Activated CD4-positive, alpha-beta T cell treated with anti-CD3 and anti-CD28 coated beads, Interleukin-2, amount 10 ng/mL, durations not matched to agents 24 days and 14 days (primary cell): ENCODE results near the gene MAPK13. TPM values are rescaled to one million over a fixed set of nuclear protein-coding genes. Genes with fewer than 3 reads are reported as not detected.
A peak's percentile ranks its signal among the peaks of the same experiment; 100 is the strongest.
"Not testable (repeated sequence)": the region's sequence is repeated elsewhere in the genome, so short reads cannot be mapped to it uniquely, and the experiment has no call there.

Experiments used
- DNase-seq: peaks from one replicate; pipeline ENCODE4 v3.0.0; 2022
- H3K27ac Mint-ChIP-seq: one replicate; pipeline ENCODE4 v1.8.0; 2022; ENCODE audit warnings: mild to moderate bottlenecking, mixed read lengths
- H3K27me3 Mint-ChIP-seq: one replicate; pipeline ENCODE4 v1.8.0; 2022; ENCODE audit warnings: mixed read lengths
- H3K36me3 Mint-ChIP-seq: one replicate; pipeline ENCODE4 v1.8.0; 2022; ENCODE audit warnings: low read depth, mild to moderate bottlenecking, mixed read lengths
- H3K4me1 Mint-ChIP-seq: one replicate; pipeline ENCODE4 v1.8.0; 2021; ENCODE audit warnings: mixed read lengths
- H3K4me3 Mint-ChIP-seq: one replicate; pipeline ENCODE4 v1.8.0; 2022; ENCODE audit warnings: mild to moderate bottlenecking, moderate library complexity, mixed read lengths
- H3K9me3 Mint-ChIP-seq: one replicate; pipeline ENCODE4 v1.8.0; 2021; ENCODE audit warnings: mixed read lengths
- intact Hi-C: fragments of 100-400 bp; cut with micrococcal nuclease; formaldehyde crosslinking; loops from one replicate; pipeline ENCODE4 v1.15.1; 2023
- total RNA-seq: library from RNA; stranded (reverse); gene quantifications from 2 replicates; pipeline ENCODE4 v1.2.3, GENCODE V29; 2022

Gene MAPK13
- total RNA-seq, result 59.4 and 61.6 TPM in 2 replicates

DNA sequence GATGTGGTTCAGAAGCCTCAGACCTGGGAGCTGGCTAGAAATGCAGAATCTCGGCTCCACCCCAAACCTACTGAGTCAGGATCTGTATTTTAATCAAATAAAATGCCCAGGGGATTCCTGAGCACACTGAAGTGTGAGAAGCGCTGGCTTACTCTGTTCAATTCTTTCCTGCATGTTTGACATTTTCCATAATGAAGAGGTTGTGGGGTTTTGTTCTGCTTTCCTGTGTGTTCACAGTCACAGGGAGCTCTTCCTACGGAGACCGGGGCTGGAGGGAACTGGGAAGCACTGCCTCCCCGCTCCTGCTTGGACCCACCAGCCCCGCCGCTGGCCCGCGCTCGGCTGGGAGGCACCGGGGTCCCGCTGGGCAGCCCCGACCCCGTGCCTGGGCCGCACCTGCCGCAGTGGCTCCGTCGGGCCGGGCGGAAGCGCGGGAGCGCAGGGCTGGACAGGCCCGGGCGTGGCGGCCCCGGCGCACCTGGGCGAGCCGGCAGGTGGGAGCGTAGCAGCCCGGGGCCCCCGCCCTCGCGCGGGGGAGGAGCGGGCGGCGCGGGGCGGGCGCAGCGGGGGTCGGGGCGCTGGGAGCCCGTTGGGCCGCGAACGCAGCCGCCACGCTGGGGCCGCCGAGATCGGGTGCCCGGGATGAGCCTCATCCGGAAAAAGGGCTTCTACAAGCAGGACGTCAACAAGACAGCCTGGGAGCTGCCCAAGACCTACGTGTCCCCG is at the start of gene MAPK13:
Gene MAPK13, plus strand, starts transcription at position 573 of the 726 bp plus-strand sequence. Its CDS starts 70 bp downstream, at position 643.
- peak; percentile 82 for DNase-seq
- Mint-ChIP-seq H3K9me3 (no peaks in the 10 kb centered on the region), H3K4me3 (peak within 1 kb of the TSS; percentile 89), H3K27me3 (no peaks in the 10 kb centered on the region), H3K36me3 (peaks cover 19% of the 10 kb centered on the region), H3K27ac (peak within 1 kb of the TSS; percentile 94), H3K4me1 (peaks cover 52% of the 10 kb centered on the region)
- intact Hi-C loops, result loop anchor here (2.0 kb wide), 1 partner anchor 227 kb away; no protein-coding TSS in a partner anchor

DNA sequence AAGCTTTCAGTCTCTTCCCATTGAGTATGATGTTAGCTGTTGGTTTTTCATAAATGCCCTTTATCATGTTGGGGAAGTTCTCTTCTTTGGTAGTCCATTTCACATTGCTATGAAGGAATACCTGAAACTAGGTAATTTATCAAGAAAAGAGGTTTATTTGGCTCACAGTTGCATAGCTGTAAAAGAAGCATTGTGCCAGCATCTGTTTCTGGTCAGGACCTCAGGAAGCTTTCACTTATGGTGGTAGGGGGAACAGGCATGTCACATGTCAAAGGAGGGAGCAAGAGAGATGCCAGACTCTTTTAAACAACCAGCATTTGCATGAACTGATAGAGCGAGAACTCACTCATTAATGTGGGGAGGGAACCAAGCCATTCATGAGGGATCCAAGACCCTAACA is 48.0 kb upstream of the MAPK13 start:
- Mint-ChIP-seq H3K27ac (no peak overlapping the region), H3K4me1 (peaks cover 7% of the 10 kb centered on the region), H3K4me3 (no peak overlapping the region), H3K9me3 (peaks cover 31% of the 10 kb centered on the region), H3K36me3 (peaks cover 78% of the 10 kb centered on the region), H3K27me3 (no peaks in the 10 kb centered on the region)
- intact Hi-C loops, result no loop called here
- no peak for DNase-seq

DNA sequence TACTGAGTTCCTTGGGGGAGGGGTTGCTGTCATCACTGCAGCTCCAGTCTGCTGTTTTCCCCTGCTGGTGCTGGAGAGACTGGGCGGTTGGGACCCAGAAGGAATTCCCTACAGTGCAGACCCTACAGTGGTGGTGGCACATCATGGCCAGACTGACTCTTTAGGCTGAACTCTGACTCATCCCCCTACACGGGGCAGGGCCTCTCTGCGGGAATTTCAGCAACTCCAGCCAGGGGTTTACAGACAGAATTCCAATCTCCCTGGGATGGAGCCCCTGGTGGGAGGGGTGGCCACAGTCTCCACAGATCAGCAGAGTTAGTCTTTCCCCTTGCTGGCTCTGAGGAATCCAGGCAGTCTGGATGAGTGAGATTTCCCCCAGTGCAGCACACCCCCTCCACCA is 46.9 kb upstream of the MAPK13 start:
- Mint-ChIP-seq H3K27ac (no peak overlapping the region), H3K9me3 (peaks cover 31% of the 10 kb centered on the region), H3K36me3 (peaks cover 79% of the 10 kb centered on the region), H3K4me3 (no peak overlapping the region), H3K27me3 (no peaks in the 10 kb centered on the region), H3K4me1 (peaks cover 7% of the 10 kb centered on the region)
- intact Hi-C loops, result no loop called here
- DNase-seq, result no peak

DNA sequence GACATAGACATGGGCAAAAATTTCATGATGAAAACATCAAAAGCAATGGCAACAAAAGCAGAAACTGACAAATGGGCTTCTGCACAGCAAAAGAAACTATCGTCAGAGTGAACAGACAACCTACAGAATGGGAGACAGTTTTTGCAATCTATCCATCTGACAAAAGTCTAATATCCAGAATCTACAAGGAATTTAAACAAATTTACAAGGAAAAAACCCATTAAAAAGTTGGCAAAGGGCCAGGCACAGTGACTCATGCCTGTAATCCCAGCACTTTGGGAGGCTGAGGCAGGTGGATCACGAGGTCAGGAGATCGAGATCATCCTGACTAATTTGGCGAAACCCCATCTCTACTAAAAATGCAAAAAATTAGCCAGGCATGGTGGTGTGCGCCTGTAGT is 42.1 kb upstream of the MAPK13 start:
- H3K4me3 Mint-ChIP-seq, H3K27me3 Mint-ChIP-seq, H3K27ac Mint-ChIP-seq, intact Hi-C loops, H3K4me1 Mint-ChIP-seq, DNase-seq: not testable (repeated sequence)
- Mint-ChIP-seq H3K9me3 (peaks cover 14% of the 10 kb centered on the region), H3K36me3 (peaks cover 53% of the 10 kb centered on the region)

DNA sequence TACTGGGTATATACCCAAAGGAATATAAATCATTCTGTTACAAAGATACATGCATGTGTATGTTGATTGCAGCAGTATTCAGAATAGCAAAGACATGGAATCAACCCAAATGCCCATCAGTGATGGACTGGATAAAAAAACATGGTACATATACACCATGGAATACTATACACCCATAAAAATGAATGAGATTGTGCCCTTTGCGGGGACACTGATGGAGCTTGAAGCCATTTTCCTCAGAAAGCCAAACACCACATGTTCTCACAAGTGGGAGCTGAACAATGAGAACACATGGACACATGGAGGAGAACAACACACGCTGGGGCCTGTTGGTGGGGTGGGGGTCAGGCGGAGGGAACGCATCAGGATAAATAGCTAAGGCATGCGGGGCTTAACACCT is 41.3 kb upstream of the MAPK13 start:
- no peaks in the 10 kb centered on the region for H3K27me3 Mint-ChIP-seq
- no peak for DNase-seq
- peaks cover 2% of the 10 kb centered on the region for H3K4me1 Mint-ChIP-seq
- H3K4me3 Mint-ChIP-seq, result no peak overlapping the region
- no peak overlapping the region for H3K27ac Mint-ChIP-seq
- peaks cover 10% of the 10 kb centered on the region for H3K9me3 Mint-ChIP-seq
- peaks cover 45% of the 10 kb centered on the region for H3K36me3 Mint-ChIP-seq
- intact Hi-C loops, result no loop called here

DNA sequence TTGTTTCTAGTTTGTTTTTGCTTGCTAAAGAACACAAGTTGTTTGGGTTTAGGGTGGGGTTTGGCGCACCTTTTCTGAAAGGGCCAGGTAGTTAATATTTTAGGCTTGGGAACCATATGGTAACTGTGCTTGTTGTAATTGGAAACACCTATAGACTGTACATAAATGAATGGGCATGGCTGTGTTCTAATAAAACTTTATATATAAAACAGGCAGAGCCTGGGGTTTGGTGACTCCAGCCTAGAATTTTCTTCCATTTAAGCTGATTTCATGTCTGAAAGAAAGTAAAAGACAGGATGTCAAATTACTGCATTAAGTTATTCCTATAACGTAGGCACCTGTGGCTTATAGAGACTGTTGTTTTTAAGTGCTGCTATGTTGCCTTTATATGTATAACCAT is 36.1 kb upstream of the MAPK13 start:
- Mint-ChIP-seq H3K27me3 (no peaks in the 10 kb centered on the region), H3K9me3 (no peaks in the 10 kb centered on the region), H3K27ac (no peak overlapping the region), H3K4me3 (no peak overlapping the region), H3K4me1 (peaks cover 16% of the 10 kb centered on the region), H3K36me3 (peaks cover 20% of the 10 kb centered on the region)
- no peak for DNase-seq
- intact Hi-C loops, result loop anchor here (2.0 to 10.0 kb wide), 2 partner anchors 23 to 179 kb away; no protein-coding TSS in a partner anchor

DNA sequence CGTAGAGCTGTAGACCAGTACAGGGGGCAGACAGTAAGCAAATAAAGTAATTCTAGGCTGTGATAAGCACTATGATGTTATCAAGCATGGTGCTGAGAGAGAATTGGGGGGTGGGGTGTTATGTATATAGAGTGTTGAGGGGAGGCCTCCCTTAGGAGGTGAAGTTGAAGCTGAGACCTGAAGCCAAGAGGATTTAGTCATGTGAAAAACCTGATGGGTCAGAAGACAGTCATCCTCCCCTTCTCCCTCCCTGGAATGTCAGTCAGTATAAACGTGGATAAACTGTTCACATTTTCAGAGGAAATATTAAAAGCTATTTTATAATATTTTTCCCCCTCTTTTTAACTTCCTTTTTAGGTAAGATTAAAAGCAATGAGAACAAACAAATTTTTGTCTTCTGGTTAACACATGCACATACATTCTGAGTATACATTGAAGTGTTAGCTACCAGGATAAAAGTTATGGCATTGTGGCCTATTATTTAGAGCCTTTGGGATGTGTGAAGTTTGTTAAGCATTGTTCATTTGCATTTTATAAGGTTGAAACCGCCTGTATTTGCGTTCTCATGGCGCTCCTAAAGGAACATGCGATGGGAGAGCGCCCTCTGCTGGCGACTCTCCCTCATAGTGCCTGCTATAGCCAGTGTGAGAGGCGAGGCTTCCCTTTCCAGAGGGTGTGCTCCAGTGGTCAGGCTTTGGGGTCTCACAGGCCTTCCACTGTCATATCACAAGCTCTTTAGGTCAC is 35.4 kb upstream of the MAPK13 start:
- intact Hi-C loops, result loop anchor here (1.0 to 10.0 kb wide), 3 partner anchors 22 to 180 kb away; partner anchors contain the start of gene MAPK14
- Mint-ChIP-seq H3K4me3 (no peak overlapping the region), H3K27me3 (no peaks in the 10 kb centered on the region), H3K36me3 (peaks cover 18% of the 10 kb centered on the region), H3K4me1 (peaks cover 21% of the 10 kb centered on the region), H3K9me3 (no peaks in the 10 kb centered on the region), H3K27ac (no peak overlapping the region)
- peak; percentile 94 for DNase-seq

DNA sequence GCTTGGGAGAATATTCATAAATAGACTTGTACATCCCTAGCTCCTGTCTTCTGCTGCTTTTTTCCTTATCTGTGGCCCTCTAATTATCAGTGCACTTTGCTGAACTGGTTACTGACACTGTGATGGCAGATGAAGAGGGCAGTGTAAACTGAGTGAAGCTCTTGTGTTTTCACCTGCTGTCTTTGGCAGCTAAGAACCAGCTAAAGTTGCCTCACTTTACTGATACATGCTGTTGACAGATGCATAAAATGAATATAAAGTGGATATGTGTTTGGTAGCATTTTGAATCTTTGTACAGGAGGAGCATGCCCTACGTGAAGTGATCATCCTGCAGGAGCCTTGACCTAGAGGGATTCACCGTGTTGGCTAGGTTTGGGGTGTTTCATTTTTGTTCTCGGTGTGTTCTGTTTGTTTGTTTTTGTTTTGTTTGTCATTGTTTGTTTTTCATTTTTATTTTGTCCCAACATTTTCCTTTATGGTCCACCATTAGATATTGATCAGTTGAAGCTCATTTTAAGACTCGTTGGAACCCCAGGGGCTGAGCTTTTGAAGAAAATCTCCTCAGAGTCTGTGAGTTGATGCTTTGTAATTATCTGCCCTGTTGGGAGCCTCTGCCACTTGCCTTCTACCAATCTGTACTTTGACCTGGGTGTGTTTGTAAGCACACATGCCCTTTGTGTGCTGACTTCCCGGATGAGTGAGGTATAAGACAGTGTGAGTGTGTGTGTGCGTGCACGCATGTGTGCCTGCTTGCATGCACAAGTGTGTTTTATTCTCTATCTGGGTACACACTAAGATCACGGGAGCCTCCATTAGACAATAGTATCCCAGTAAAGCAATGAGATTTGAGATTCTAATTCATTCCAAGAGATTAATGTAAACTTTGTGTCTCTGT is 34.6 kb upstream of the MAPK13 start:
- Mint-ChIP-seq H3K4me3 (no peak overlapping the region), H3K27ac (no peak overlapping the region), H3K36me3 (peaks cover 21% of the 10 kb centered on the region), H3K27me3 (no peaks in the 10 kb centered on the region), H3K4me1 (peaks cover 26% of the 10 kb centered on the region), H3K9me3 (no peaks in the 10 kb centered on the region)
- intact Hi-C loops, result loop anchor here (1.0 to 10.0 kb wide), 3 partner anchors 21 to 181 kb away; partner anchors contain the start of gene MAPK14
- no peak for DNase-seq

DNA sequence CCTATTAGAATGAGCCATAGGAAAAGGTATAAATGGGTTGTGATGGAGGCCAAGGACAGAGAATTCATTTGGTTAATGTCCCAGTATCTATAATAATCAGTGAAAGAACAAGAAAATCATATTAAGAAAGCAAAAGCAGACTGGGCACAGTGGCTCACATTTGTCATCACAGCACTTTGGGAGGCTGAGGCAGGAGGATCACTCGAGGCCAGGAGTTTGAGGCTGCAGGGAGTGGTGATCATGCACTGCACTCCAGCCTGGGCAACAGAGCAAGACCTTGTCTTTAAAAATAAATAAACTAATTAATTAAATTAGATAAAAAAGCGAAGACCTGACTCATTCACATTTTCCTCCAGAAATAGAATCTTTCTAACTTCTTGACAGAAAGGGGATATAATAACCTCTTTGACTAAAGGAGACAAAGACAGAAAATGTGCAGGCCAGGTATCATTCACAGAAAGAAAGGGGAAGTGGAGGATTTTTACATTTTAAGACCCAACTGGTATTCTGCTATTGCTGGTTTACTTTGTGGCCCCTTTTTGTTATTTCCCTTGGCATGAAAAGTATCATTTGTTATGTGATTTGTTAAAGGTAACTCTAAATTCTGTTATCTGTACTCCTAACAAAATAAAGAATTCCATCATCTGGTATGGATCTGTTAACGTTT is 31.9 kb upstream of the MAPK13 start:
- Mint-ChIP-seq H3K36me3 (peaks cover 21% of the 10 kb centered on the region), H3K27me3 (no peaks in the 10 kb centered on the region), H3K9me3 (no peaks in the 10 kb centered on the region), H3K27ac (no peak overlapping the region), H3K4me3 (no peak overlapping the region), H3K4me1 (peaks cover 29% of the 10 kb centered on the region)
- no peak for DNase-seq
- intact Hi-C loops, result loop anchor here (10.0 kb wide), 1 partner anchor 184 kb away; no protein-coding TSS in a partner anchor

DNA sequence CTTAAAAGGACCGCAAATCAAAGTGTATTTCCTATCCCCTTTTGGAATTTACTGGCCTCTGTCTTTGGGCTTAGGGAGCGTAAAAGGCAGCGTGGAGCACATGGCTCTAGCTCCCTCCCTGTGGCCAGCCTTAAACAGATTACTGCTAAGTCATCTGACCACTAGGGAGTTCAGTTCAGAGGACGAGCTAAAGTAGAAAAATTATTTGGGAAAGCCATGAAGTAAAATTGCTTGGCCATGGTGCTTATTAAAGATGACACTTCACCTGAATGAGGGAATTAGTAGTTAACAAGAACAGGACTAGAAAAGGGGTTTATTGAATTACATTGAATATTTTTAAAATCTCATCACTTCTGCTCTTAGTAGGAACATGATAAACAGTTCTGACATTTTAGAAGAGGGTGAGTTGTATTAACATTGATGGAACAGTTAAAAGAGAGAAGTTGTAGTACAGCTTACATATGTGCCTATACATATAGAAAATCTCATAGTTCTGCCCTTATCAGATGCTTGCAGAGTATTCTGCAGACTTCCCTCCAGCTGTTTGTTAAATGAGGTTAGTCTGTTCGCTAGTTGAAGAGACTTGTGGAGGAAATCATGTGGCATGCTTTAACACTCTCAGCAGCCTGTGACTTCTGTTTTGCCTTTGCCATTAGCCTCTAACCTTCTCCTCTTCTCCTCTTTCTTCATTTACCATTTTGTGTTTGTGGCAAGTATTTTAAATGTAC is 31.2 kb upstream of the MAPK13 start:
- no peak for DNase-seq
- Mint-ChIP-seq H3K4me1 (peaks cover 29% of the 10 kb centered on the region), H3K4me3 (no peak overlapping the region), H3K27ac (no peak overlapping the region), H3K9me3 (no peaks in the 10 kb centered on the region), H3K27me3 (no peaks in the 10 kb centered on the region), H3K36me3 (peaks cover 26% of the 10 kb centered on the region)
- intact Hi-C loops, result loop anchor here (10.0 kb wide), 1 partner anchor 184 kb away; no protein-coding TSS in a partner anchor

DNA sequence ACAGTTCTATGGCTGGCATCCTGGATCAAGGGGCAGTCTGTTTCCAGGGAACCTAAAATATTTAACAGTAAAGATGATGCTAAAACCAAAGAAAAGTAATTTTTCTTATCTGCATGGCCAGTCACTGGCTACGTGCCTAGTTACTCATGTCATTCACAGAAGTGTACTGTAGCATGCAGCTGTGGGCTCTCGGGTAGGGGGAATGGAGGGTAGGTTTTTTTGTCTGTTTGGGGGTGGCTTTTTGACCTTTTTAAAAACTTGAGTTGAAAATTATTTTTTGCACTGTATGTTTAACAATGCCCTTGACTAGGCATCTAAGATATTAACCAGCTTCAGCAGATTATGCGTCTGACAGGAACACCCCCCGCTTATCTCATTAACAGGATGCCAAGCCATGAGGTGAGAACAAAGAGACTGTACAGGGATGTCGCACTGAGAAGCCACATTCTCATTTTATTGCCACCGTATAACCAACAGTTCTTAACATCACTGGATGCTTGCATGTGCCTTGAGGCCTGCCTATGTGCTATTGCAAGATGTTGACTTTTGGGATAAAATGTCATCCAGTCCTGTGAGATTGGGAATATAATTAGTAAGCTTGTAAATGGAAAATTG is 30.3 kb upstream of the MAPK13 start:
- Mint-ChIP-seq H3K4me3 (no peak overlapping the region), H3K36me3 (peaks cover 31% of the 10 kb centered on the region), H3K27me3 (no peaks in the 10 kb centered on the region), H3K4me1 (peaks cover 25% of the 10 kb centered on the region), H3K27ac (no peak overlapping the region), H3K9me3 (no peaks in the 10 kb centered on the region)
- DNase-seq, result no peak
- intact Hi-C loops, result loop anchor here (10.0 kb wide), 1 partner anchor 185 kb away; no protein-coding TSS in a partner anchor

DNA sequence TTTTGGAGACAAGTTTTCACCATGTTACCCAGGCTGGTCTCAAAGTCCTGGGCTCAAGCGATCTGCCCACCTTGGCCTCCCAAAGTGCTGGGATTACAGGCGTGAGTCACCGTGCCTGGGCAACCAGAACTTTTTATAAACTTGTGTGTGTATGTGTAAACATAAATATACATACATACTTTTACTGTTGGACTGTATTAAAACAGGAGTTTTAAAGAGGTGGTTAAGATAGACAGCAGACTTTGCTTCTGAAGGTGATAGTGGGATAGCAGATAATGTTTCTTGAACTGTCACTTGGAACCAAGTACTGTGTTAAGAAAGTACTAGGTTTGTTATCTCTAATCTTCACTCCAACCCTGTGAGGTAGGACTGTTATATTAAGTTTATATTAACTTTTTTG is 28.6 kb upstream of the MAPK13 start:
- intact Hi-C loops, result no loop called here
- DNase-seq, result no peak
- Mint-ChIP-seq H3K4me1 (peaks cover 20% of the 10 kb centered on the region), H3K36me3 (peaks cover 28% of the 10 kb centered on the region), H3K27ac (no peak overlapping the region), H3K9me3 (no peaks in the 10 kb centered on the region), H3K27me3 (no peaks in the 10 kb centered on the region), H3K4me3 (no peak overlapping the region)
